NCI-H2171 treated with DMSO at 0.1 percent for 48 hours (cell line): ENCODE measurements around the gene RAB3GAP1.
A peak's percentile ranks its signal among the peaks of the same experiment; 100 is the strongest.

Experiments
- DNase-seq: peaks from one replicate; lab custom pipeline; 2025; lab: John Stamatoyannopoulos, UW

Gene RAB3GAP1

GRCh38 chr2:135164431-135164830 lies 112.3 kb downstream of the RAB3GAP1 start:
- no peak for DNase-seq

- no peak for DNase-seq
These were observed 115.2 kb downstream of the RAB3GAP1 start for GRCh38 chr2:135167273-135167672.

GRCh38 chr2:135168204-135168856 lies 116.2 kb downstream of the RAB3GAP1 start:
- no peak for DNase-seq

- no peak for DNase-seq
These were observed 118.0 kb downstream of the RAB3GAP1 start for GRCh38 chr2:135169900-135170753.

- no peak for DNase-seq
These were observed 122.1 kb downstream of the RAB3GAP1 start for GRCh38 chr2:135174049-135174809.

GRCh38 chr2:135174810-135175093 lies 122.7 kb downstream of the RAB3GAP1 start:
- no peak for DNase-seq

- peak; percentile 85 for DNase-seq
These were observed 123.1 kb downstream of the RAB3GAP1 start for GRCh38 chr2:135175177-135175576.

GRCh38 chr2:135179689-135180088 lies 127.6 kb downstream of the RAB3GAP1 start:
- DNase-seq = no peak

- DNase-seq = no peak
These were observed 130.1 kb downstream of the RAB3GAP1 start for GRCh38 chr2:135182190-135182589.

GRCh38 chr2:135182601-135183000 lies 130.5 kb downstream of the RAB3GAP1 start:
- no peak for DNase-seq

GRCh38 chr2:135183822-135184221 lies 131.7 kb downstream of the RAB3GAP1 start:
- no peak for DNase-seq

GRCh38 chr2:135186054-135186453 lies 134.0 kb downstream of the RAB3GAP1 start:
- DNase-seq = no peak

GRCh38 chr2:135187270-135187669 lies 135.2 kb downstream of the RAB3GAP1 start:
- DNase-seq = no peak

GRCh38 chr2:135189148-135189547 lies 137.1 kb downstream of the RAB3GAP1 start:
- DNase-seq = no peak

GRCh38 chr2:135190799-135191198 lies 138.7 kb downstream of the RAB3GAP1 start:
- no peak for DNase-seq

GRCh38 chr2:135198481-135198880 lies 146.4 kb downstream of the RAB3GAP1 start:
- no peak for DNase-seq

- DNase-seq = no peak
These were observed 150.7 kb downstream of the RAB3GAP1 start for GRCh38 chr2:135202751-135203150.

GRCh38 chr2:135203944-135204343 lies 151.9 kb downstream of the RAB3GAP1 start:
- DNase-seq = no peak

GRCh38 chr2:135208016-135208415 lies 155.9 kb downstream of the RAB3GAP1 start:
- DNase-seq = peak; percentile 50

GRCh38 chr2:135212757-135213156 lies 160.7 kb downstream of the RAB3GAP1 start:
- no peak for DNase-seq

GRCh38 chr2:135218426-135218825 lies 166.3 kb downstream of the RAB3GAP1 start:
- DNase-seq = no peak

- no peak for DNase-seq
These were observed 167.1 kb downstream of the RAB3GAP1 start for GRCh38 chr2:135219226-135219625.
